HG02970 (cell line): Measurements from ENCODE around the gene CCDC69.

ENCODE experiments used
- ATAC-seq: cut with Tn5 transposase; IDR thresholded peaks from one replicate; pipeline ENCODE4 v1.9.1; 2021; ENCODE audit warnings: mild to moderate bottlenecking, moderate library complexity, moderate number of reproducible peaks; ENCODE audit not compliant: unreplicated experiment, low FRiP score

The CCDC69 gene

GRCh38 chr5:151150471-151151262 lies 73.2 kb downstream of the CCDC69 start:
- ATAC-seq = no peak

GRCh38 chr5:151148583-151148982 lies 75.3 kb downstream of the CCDC69 start:
- no peak for ATAC-seq

GRCh38 chr5:151147033-151147432 lies 76.9 kb downstream of the CCDC69 start:
- no peak for ATAC-seq

GRCh38 chr5:151146061-151146460 lies 77.8 kb downstream of the CCDC69 start:
- ATAC-seq = no peak

GRCh38 chr5:151144922-151145321 lies 79.0 kb downstream of the CCDC69 start:
- ATAC-seq = no peak

GRCh38 chr5:151144275-151144674 lies 79.6 kb downstream of the CCDC69 start:
- ATAC-seq = no peak

- no peak for ATAC-seq
Measured at GRCh38 chr5:151143645-151144044, 80.2 kb downstream of the CCDC69 start.

GRCh38 chr5:151142933-151143332 lies 81.0 kb downstream of the CCDC69 start:
- ATAC-seq = no peak

- ATAC-seq = peak; percentile 74
Measured at GRCh38 chr5:151141535-151141934, 82.4 kb downstream of the CCDC69 start.

- no peak for ATAC-seq
Measured at GRCh38 chr5:151140686-151141459, 83.0 kb downstream of the CCDC69 start.

- ATAC-seq = no peak
Measured at GRCh38 chr5:151139646-151140045, 84.2 kb downstream of the CCDC69 start.

- ATAC-seq = no peak
Measured at GRCh38 chr5:151139015-151139414, 84.9 kb downstream of the CCDC69 start.

GRCh38 chr5:151138114-151138513 lies 85.8 kb downstream of the CCDC69 start:
- no peak for ATAC-seq

GRCh38 chr5:151137067-151137825 lies 86.6 kb downstream of the CCDC69 start:
- no peak for ATAC-seq

GRCh38 chr5:151134228-151134627 lies 89.7 kb downstream of the CCDC69 start:
- no peak for ATAC-seq

GRCh38 chr5:151132963-151133362 lies 90.9 kb downstream of the CCDC69 start:
- ATAC-seq = no peak
